ENCODE data around the gene CETN1.

DNA sequence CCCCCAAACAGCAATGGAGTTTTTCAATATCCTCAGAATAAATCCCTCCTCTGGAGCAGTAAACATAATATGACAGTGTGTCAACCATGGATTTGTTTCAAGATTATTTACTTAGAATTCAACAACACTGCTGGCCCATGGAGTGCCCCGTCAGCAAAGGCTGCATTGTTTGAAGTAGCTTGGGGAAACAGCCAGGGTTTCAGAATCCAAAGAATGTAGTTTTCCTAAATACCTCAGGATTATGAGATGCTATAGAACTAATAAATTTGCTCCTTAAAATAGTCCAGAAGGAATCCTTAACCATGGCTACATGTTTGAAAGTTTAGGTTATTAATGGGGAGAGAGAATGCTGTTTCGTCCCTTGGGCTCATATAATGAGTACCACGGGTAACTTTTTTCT is 13.1 kb upstream of the CETN1 start:
- TF ChIP-seq, protein P1, sequence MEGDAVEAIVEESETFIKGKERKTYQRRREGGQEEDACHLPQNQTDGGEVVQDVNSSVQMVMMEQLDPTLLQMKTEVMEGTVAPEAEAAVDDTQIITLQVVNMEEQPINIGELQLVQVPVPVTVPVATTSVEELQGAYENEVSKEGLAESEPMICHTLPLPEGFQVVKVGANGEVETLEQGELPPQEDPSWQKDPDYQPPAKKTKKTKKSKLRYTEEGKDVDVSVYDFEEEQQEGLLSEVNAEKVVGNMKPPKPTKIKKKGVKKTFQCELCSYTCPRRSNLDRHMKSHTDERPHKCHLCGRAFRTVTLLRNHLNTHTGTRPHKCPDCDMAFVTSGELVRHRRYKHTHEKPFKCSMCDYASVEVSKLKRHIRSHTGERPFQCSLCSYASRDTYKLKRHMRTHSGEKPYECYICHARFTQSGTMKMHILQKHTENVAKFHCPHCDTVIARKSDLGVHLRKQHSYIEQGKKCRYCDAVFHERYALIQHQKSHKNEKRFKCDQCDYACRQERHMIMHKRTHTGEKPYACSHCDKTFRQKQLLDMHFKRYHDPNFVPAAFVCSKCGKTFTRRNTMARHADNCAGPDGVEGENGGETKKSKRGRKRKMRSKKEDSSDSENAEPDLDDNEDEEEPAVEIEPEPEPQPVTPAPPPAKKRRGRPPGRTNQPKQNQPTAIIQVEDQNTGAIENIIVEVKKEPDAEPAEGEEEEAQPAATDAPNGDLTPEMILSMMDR (IDR thresholded peaks at IDR 0.05), result no peak
- TF ChIP-seq POLR2AphosphoS5 (IDR thresholded peaks at IDR 0.05), result no peak
- no peak for TF ChIP-seq POLR2A (IDR thresholded peaks at IDR 0.05)
